Measurements from ENCODE around the gene NFAM1.

Gene NFAM1

DNA sequence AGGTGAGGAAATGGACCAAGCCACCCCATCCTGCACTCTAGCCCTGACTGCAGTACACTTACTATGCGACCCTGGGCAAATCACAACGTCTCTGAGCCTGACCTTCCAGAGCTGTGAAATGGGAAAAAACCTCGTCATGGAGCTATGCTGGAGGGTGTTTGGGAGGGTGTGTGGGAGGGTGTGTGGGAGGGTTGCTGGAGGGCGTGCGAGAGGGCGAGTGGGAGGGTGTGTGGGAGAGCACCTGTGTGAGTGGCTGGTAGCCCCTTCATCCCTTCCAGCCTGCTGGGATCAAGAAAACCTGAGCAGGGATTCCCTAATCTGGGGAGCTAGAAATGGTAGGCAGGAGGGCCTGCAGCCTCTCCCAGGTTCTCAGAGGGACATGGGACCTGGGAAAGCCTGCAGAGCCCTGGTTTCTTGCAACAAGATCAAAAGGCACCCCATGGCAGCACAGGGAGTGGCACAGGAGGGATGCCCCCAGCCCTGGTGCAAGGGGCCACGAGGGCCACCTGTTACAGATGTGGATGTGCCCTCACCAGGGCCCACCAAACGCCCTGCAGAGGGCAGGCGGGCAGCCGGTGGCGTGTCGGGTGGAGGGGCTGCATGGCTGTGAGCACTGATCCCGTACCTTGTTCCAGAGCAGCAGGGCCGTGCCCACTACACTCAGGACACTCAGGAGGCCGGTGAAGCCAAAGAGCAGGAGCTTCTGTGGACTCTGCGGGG, 23.2 kb downstream of the NFAM1 start:
- DNase-seq (ENCODE audit: insufficient read length) (no peak), FAIRE-seq (no peak)
- TF ChIP-seq POLR2A (IDR thresholded peaks at IDR 0.05; ENCODE audit: low read depth, low read length): no peak

DNA sequence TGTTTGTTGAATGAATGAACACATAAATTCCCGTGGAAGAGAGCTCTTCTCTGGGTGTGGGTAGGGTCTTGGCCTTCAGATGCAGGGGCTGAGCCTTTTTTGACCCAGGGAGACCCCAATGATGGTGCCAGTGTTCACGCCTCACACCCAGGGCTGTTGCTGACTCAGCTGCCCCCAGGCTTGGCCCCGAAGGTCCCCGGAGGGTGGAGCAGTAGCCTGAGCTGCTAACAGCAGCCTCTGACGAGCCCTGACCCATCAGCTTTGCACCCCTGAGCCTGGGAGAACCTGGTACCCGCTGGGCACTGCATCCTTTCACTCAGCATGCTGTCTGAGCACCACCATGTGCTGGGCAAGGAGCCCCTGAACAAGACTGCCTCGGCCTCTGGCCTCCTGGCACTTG, 23.9 kb downstream of the NFAM1 start:
- FAIRE-seq (no peak), DNase-seq (ENCODE audit: insufficient read length) (no peak)
- no peak for TF ChIP-seq POLR2AphosphoS5 (IDR thresholded peaks at IDR 0.05; ENCODE audit: low read depth, low read length)

DNA sequence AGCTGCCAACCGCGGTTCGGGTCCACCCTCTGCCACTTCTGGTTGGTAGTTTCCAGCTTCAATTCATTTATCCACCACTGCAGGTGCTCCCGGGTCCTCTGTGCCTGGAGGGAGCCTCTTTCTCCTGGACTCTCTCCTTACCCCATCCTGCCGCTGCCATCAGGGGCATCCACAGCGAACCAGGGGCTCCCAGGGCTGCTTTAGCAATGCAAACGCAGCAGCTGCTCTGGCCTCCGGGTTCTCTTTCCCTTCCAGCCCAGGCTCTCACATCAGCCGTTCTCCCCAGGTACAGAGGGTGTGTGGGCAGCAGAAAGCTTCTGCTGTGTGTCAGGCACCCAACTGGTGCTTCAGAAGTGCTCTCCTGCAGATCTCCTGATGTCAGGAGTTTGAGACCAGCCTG, 27.9 kb downstream of the NFAM1 start:
- DNase-seq (ENCODE audit: insufficient read length) (no peak), FAIRE-seq (no peak)
- no peak for TF ChIP-seq POLR2AphosphoS5 (IDR thresholded peaks at IDR 0.05; ENCODE audit: low read depth, low read length)
- TF ChIP-seq TAF1 (IDR thresholded peaks at IDR 0.05; ENCODE audit: borderline replicate concordance, low read depth, low read length): no peak
- no peak for TF ChIP-seq POLR2A (IDR thresholded peaks at IDR 0.05; ENCODE audit: low read depth, low read length)

DNA sequence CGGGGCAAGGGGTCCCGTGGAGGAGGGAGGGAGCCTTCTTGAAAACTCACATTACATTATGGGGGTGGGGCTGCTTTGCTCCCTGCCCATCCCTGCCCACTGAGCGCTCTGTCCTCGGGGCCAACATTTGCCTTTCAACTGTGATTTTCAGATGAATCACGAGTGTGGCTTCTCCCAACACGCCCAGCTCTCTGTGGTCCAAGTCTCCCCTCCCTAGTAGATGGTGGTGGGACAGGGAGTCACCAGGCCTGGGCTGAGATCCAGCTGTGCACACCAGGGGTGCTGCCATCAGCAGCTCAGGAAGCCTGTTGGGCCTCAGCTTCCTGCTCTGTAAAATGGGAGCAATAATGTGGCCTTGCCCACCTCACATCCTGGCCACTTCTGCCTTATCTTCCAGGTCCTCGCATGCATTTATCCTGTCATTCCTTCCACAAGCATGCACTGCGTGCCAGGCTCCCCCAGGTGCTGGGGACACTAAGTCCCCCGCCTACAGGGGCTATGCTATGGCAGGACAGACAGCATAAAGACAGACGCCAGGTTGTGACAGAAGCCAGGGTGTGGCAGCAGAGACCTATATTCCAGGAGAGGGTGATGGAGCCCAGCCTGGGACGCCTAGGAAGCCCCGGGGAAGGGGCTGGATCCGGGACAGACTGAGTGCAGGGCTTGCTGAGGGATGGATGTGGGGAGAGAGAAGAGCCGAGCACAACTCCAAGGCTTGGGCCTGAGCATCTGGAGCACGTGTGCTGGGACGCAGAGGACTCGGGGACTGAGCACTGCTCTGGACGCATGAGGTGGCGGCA, 30.5 kb downstream of the NFAM1 start:
- no peak for DNase-seq (ENCODE audit: insufficient read length)
- no peak for FAIRE-seq
- no peak for TF ChIP-seq TAF1 (IDR thresholded peaks at IDR 0.05; ENCODE audit: borderline replicate concordance, low read depth, low read length)
- no peak for TF ChIP-seq POLR2AphosphoS5 (IDR thresholded peaks at IDR 0.05; ENCODE audit: low read depth, low read length)
- TF ChIP-seq POLR2A (IDR thresholded peaks at IDR 0.05; ENCODE audit: low read depth, low read length): no peak

DNA sequence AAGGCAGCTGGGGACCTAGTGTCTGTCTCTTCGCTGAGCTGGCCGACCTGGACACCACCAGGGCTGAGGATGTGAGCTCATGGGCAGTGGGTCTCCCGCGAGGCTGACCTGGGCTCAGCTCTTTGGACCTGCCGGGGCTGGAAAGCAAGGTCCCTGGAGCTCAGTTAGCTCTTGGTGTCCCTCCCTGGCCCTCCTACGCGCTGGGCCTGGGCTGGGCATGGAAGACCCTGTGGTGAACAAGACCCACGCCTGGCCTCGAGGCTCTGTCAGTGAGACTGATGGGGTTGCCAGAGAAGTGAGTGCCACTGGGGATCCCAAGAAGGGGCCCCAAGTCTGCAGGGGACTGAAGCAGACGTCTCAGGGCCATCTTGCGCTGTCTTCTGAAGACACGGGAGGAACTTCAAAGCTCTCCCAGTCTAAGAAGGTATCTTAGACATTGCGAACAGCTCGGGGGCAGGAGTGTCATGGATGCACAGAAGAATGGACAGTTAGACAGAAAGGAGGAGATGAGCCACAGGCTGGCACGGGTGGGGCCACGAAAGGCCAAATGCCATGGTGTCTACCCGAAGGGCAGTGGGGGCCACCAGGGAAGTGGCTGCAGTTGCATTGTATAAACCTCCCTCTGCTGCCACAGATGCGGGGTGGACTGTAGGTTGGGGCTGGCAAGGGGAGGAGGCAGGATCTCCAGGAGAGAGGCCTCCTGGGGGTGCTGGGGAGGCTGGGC, 31.2 kb downstream of the NFAM1 start:
- FAIRE-seq: no peak
- no peak for DNase-seq (ENCODE audit: insufficient read length)
- TF ChIP-seq POLR2A (IDR thresholded peaks at IDR 0.05; ENCODE audit: low read depth, low read length): no peak
- no peak for TF ChIP-seq TAF1 (IDR thresholded peaks at IDR 0.05; ENCODE audit: borderline replicate concordance, low read depth, low read length)
- no peak for TF ChIP-seq POLR2AphosphoS5 (IDR thresholded peaks at IDR 0.05; ENCODE audit: low read depth, low read length)

DNA sequence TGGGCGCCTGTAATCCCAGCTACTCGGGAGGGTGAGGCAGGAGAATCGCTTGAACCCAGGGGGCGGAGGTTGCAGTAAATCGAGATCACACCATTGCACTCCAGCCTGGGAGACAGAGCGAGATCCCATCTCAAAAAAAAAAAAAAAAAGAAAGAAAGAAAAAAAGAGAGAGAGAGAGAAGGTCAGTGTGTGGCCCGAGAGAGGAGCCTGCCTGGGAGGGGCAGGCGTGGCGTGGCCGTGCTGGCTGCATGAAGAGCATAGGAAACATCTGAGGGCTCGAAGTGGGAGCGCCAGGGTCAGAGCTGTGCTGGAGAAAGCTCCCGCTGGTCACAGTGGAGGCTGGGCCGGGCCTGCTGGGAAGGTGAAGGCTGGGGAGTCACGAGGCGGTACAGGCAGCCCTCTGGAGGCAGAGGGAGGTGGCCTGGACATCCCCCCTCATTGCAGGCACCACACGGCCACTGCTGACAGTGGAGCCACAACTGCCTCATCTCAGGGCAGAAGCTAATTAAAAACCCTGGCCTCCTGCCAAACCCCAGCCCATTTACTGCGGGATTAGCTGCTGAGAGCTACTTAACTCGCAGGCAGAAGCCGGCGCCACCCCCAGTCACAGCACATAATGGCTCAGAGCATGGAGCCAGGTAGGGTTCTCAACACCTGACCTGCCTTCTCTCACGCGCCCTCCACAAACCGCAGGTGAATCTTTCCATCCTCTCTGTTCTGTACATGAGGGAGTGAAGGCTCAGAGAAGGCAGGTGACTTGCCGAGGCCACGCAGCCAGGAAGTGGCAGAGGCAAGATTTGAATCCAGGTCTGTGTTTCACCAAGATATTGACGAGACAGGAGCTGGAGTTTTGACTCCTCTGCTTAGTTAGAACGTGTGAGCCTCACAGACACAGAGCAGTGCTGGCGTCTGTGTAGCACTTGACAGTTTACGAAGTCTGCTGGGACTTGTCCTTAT, 32.6 kb downstream of the NFAM1 start:
- DNase-seq (ENCODE audit: insufficient read length): no peak

DNA sequence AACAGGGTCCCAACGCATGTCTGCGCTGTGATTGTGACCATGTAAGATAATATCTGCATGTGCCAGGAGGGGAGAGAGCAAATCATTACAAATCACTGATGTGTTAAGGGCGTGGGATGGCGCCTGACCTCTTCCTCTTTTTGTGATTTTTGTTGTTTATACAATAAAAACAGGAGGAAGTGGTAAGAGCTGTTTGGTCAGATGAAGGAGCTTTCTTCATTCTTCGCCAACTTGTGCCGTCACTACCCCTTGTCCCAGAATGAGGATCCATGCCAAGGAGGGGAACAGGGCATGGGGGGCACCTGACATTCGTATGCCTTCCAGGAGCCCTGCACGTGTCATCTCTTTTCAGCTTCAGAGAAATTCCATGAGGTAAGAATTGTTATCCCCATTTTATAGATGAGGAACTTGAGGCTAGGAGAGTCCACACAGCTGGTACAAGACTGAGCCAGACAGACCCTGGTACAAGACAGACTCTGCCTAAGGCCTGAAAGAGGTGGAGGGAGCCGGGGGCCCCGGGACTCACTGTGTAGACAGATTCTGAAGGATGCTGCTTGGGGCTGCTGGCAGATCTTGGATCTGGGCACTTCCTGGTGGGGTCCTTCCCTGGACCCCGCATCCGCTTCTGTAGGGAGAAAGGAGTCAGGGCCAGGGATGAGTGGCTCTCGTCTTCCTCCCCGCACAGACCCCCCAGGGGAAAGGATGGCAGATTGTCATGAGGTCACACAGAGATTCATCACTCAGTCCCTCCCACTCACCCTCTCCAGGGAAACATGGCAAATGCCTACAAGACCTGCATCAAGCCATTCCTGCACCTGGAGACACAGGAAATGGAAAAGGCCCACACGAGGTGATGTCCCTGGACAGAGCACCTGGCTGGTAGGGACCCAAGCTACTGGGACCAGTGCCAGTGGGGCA, 34.6 kb downstream of the NFAM1 start:
- DNase-seq (ENCODE audit: insufficient read length): no peak
- TF ChIP-seq POLR2AphosphoS5 (IDR thresholded peaks at IDR 0.05; ENCODE audit: low read depth, low read length): no peak
- TF ChIP-seq POLR2A (IDR thresholded peaks at IDR 0.05; ENCODE audit: low read depth, low read length): no peak
- TF ChIP-seq TAF1 (IDR thresholded peaks at IDR 0.05; ENCODE audit: borderline replicate concordance, low read depth, low read length): no peak
- FAIRE-seq: peak; percentile 88

More for the DNA sequence above, 32.6 kb downstream of the NFAM1 start:
- TF ChIP-seq TAF1 (IDR thresholded peaks at IDR 0.05; ENCODE audit: borderline replicate concordance, low read depth, low read length): no peak
- TF ChIP-seq POLR2A (IDR thresholded peaks at IDR 0.05; ENCODE audit: low read depth, low read length): no peak
- TF ChIP-seq POLR2AphosphoS5 (IDR thresholded peaks at IDR 0.05; ENCODE audit: low read depth, low read length): no peak
- FAIRE-seq: no peak

DNA sequence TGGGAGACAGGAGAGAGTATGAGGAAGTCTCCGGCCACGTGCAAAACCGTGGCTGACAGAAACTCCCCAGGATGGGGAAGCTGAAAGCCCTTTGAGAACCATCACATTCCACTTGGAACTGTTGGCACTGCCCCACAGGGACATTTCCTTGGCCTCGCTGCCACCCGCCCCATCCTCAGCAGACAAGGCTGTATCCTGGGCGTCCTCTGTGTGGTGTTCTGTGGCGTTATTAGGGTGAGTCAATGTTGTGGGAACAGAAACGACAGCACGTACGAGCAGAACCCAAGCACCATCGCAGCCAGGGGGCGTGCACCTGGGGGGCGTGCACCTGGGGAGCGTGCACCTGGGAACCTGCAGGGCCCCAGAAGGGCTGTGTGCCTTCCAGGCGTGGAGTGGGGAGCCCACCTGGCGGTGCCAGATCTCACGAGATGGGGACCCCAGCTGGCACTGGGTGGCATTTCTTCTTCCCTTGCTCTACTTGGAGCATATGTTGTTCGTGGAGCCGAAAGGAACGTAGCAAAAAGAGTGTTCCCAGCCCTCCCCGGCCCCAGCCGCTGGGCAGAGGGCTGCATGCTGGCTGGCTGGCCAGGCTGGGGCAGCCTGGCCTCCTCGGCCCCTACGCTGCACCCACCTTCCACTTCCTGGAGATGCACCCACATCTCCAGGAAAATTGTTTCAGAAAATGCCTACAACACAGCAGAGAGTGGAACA, 35.4 kb downstream of the NFAM1 start:
- peak; percentile 5 for FAIRE-seq
- DNase-seq (ENCODE audit: insufficient read length): no peak
- TF ChIP-seq POLR2AphosphoS5 (IDR thresholded peaks at IDR 0.05; ENCODE audit: low read depth, low read length): no peak
- TF ChIP-seq POLR2A (IDR thresholded peaks at IDR 0.05; ENCODE audit: low read depth, low read length): no peak

DNA sequence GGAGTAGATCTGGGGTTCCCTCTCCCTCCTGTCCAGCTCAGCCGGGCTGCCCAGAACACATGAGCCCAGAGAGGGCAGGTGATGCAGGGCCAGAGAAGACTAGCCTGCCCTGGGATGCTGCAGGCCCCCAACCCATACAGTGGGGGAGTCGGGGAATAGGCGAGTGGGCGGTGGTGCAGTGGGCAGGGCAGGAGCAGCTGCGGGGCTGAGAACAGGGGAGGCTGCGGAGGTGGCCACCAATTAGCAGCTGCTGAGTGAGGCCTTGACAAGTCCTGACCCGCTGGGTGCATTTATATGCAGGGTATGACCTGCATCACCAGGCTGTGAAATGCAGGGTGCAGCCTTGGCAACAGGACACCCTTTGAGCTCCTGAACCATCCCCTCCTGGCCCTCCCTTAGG, 43.1 kb downstream of the NFAM1 start:
- FAIRE-seq (no peak), DNase-seq (ENCODE audit: insufficient read length) (no peak)
- TF ChIP-seq POLR2AphosphoS5 (IDR thresholded peaks at IDR 0.05; ENCODE audit: low read depth, low read length) (no peak), TAF1 (IDR thresholded peaks at IDR 0.05; ENCODE audit: borderline replicate concordance, low read depth, low read length) (no peak), POLR2A (IDR thresholded peaks at IDR 0.05; ENCODE audit: low read depth, low read length) (no peak)
